HG03103 (cell line): ENCODE measurements around the gene KCNC1.

Experiments used
- ATAC-seq: cut with Tn5 transposase; IDR thresholded peaks from one replicate; pipeline ENCODE4 v1.9.1; 2021; ENCODE audit warnings: low read depth; ENCODE audit not compliant: unreplicated experiment

The KCNC1 gene

DNA sequence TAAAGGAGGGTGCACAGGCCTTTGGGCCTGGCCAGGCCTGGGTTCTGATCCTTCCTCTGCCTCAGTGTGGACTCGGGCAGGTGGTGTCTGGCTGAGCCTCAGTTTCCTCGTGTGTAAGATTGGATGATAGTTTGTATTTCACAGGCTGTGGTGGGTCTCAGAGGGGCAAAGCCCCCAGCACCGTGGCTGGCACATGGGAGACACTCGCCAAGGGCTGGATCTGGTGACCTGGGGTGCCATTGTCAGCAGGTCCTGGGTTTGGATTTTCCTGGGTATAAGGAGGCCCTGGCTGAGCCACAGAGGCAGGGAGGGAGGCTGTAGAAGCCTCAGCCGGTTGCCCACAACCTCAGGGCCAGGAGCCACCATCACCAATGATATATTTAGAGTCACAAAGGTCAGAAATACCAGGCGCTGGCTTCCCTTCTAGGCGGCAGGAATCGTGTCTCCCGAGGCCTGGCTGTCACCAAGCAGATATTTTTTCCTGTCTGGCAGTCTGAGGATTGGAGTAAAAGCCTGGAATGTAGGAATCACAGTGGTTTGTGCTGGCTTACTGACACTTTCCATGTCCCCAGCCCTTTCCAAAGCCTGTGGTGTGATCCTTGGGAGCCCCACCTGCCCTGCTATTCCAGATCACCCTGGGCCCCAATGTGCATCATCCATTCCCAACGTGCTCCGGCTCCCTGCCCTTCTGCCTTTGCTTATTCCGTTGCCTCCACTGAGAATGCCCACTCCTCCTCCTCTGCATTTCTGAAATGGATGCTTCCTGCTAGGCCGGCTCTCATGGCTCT lies 15.6 kb downstream of the KCNC1 start:
- ATAC-seq, result no peak

DNA sequence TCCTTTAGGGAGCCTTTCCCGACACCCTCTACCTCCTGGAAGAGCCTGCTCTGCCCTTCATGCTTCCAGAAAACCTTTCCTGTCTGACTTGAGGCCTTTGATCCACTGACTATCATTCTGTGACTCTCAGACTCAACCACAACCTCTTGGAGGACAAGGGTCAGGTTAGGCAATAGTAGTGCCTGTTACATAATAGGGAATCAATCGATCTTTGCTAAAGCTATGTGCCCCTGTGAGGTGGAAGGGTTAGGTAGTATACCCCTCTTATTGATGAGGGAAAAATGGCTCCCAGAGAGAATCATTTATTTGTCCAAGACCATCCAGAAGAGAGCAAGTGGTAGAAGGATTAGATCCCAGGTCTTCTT lies 16.2 kb downstream of the KCNC1 start:
- no peak for ATAC-seq

DNA sequence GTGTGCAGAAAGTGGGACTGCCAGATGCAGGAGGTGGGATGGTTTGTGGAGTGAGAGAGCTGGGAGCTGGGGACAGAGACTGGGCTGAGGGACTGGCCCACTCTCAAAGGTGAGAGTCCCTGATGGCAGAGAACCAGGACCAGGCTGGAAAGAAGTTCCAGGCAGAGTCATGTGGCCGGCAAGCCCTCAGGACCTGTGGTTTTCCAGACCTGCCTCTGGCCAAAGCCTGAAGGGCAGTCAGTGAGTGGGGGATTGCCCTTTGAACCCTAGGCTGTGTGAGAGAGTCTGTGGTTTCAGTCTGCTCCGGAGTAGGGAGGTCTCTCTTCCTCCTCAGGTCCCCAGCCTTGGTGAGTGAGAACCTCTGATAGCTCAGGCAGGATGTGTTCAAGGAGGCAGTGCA lies 17.0 kb downstream of the KCNC1 start:
- ATAC-seq, result no peak

DNA sequence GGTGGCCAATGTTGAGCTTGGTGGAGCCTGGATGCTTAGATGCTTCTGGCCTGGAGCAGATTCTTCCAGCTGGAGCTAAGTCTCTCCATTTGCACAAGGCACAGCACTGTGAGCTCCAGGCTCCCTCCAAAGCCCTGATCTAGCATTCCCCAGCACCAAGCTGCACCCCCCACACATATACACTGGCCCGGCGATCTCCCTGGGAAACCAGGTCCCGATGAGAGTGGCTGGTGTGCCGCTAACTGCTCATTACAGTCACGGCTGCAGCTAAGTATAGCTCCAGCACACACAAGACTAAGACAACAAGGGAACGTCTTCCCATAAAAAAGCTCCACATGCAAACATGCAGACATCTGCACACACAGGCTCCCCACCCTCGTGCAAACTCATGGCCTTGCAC lies 17.6 kb downstream of the KCNC1 start:
- no peak for ATAC-seq

DNA sequence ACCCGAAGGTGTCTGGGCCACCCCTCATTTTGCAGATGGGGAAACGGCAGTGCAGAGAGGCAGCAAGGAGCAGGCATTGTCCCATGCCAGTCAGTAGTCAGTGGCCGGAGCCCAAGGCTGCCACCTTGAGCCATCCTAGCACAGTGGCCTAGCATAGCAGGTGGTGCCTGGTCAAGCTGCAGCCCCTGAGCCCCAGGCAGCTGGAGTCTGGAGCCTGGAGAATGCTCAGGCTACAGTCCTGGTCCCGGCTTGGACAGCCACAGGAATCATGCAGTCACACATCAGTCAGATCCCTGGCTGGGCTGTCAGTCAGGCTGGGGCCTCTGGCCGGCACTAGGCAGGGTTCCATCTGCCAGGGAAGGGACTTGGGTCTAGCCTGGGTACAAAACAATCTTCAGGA lies 18.6 kb downstream of the KCNC1 start:
- ATAC-seq, result no peak

DNA sequence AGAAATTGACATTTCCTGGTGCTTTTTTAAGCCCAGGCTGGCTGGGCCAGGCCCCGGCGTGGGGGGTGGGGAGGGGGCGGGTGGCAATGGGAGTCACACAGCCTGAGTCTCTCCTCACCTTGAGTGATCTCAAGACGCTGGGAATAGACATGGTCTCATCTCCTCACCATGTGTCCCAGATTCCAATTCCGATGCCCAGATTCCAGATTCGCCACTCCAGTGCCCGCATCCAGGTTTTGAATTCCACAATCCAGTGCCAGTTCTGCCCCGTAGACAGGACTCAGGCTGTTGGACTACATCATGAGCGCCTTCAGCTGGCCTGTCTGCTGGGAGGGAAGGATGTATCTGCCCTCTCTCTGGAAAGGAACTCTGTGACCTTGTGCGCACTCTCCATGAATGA lies 19.1 kb downstream of the KCNC1 start:
- no peak for ATAC-seq

DNA sequence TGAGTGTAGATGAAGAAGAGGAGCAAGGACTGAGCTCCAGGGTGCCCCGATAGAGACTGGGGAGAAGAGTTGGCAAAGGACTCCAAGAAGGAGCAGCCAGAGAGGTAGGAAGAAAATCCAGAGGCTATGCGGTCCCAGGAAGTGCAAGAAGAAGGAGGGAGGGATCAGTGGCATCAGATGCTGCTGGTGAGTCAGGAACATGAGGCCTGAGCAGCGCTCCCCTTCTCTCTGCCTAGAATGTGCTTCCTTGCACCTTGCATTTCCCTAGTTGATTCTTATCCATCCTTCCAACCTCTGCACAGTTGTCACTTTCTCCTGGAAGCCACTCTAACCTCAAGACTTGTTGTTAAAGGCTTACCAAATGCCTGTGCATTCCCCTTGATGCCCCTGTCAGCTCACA lies 21.3 kb downstream of the KCNC1 start:
- no peak for ATAC-seq

DNA sequence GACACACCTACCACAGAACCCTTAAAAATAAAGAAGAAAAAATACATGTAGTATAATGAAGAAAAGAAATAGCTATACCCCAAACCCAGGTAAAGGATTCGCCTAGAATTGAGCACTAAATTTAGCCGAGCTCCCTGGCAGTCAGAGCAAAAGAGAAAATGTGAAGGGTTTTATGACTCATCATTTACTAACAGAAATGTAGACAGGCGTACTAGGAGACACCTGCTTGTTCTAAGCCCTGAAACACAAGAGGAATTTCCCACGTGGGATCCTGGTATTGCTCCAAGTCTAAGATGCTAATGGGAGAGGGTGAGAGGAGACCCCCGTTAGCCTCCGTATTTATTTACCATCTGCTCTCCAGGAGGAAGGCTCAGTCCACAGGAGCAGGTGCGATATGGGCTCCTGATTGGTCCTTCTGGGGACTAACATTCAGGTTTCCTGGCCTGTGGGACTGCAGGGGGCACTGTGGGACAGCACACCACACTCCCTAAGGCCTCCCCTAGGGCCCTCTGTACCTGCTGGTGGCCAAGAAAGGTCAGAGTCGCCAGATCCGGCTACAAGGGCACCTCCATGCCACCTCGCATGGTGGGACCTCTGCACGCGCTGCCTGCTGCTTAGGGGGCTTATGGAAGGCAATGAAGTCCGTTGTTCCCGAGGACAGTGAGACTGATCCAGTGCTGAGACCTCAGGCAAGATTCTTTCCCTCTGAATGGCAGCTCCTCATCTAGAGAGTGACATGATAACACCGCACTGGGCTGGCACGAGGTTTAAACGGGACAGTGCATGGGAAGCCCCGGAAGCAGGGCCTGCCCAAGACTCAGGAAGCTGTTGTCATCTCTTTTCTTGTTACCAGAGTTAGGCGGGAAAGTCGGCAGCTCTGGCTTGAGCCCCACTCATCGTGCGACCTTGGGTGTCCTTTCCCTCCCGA lies 25.8 kb downstream of the KCNC1 start:
- ATAC-seq, result peak; percentile 68

DNA sequence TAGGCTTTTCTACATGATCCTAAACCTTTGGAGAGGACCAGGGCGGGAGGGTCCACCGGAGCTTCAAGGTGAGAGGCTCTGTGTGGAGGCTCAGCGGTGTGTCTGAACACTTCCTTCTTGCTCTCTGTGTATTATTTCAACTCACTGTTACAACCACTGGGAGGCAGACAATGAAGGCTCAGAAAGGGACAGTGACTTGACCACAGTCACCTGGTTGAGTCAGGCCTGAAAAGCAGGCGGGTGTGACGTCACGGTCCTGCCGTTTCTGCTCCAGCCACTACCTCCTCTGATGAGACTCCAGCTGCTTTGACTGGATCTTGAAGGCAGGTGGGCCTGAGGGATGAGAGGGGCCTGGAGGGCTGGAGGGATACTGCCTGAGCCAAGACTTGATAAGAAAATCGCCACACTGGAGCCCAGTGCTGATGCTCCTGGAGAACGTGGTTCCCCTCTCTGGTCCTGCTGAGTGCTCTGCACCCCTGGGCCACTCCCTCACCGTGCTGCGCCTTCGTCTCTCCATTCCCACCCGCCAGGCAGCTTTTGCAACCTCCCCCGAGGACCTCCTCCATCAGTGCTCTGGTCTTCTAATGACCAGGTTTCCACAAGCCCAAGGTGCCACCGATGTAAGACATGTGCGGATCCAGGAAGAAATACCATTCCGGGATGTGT lies 27.9 kb downstream of the KCNC1 start:
- ATAC-seq, result no peak

DNA sequence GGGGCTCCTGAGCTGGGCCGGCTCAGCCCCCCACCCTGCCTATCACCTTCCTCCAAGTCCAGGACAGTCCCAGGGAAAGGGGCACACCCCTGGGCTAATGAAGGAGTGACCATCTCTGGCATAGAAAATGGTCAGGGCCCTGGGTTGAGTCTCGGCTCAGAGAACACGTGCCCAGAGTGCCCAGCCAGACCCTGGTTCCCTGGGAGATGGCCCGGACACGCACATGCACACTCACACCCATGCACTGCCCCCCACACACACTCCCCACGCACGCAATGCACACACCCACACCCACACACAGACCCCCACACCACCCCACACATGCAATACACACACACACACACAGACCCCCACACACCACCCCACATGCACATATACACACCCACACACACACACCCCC lies 28.7 kb downstream of the KCNC1 start:
- no peak for ATAC-seq

DNA sequence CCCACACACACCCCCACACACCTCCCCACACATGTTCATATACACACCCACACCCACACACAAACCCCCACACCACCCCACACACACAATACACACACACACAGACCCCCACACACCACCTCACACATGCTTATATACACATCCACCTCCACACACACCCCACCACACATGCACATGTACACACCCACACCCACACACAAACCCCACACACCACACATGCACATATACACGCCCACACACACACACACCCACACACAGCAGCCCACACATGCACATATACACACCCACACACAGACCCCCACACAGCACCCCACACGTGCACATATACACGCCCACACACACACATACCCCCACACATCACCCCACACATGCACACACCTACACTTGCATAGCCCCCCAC lies 29.1 kb downstream of the KCNC1 start:
- no peak for ATAC-seq

DNA sequence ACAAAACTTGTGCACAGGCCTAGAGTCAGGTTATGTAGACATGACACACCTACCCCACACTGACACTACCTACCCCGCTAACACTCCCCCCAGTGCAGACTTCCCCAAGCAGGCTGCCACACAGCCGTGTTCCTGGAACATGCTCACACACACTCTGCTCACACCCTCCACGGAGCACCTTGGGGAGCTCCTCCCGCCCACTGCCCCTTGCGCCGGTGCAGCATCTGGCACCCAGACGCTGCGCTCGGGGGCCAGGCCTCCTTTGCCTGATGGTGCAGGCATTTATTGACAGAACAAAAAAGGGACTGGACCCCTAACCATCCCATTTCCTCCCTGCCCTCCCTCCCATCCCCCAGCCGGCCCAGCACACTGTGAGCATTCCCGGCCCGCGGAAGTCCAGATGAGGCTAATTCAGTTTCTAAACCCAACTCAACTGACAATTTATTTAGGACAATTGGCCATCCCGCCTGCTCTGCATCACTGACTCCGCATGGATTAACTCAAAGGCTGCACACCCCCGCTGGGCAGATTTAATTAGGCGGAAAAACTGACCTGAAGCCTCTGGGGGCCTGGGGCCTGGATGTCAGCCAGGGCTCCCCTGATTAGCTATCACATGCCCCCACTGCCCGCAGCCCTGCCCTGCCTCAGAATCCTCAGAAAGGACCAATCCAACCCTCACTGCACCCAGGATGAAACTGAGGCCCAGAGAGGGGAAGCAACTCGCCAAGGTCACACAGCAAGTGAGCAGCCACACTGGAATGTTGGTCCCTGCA lies 30.1 kb downstream of the KCNC1 start:
- no peak for ATAC-seq

DNA sequence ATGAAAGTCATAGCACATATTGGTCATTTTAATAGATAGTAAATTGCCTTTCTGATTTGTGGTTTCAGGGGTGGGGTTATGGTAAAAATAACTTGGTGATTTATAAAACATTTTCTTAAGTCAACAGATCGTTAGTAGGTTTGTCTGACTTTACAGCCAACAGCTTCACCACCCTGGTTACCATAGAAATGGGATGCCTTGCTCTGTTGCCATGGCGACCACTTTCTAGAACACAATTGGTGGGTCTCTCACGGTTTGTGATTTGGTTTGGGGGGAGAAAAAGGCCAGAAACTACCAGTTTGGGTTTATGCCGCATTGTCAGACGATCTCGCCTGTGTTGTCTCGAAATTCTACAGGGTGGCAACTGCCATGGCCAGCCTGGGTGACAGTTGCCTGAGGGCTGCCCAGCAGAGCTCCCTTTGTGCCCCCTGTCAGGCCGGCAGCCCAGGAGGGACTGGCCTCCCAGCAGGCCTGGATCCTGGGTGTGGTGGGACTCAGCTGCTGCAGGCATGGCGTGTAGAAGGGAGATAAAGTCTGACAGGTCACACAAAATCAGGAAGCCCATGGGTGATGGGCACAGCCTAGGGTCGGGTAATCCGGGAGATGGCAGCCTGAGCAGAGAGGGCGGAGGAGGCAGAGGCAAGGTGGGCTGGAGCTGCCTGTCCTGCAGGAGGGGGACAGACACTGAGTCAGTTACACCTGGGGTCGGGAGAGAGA lies 30.9 kb downstream of the KCNC1 start:
- no peak for ATAC-seq

DNA sequence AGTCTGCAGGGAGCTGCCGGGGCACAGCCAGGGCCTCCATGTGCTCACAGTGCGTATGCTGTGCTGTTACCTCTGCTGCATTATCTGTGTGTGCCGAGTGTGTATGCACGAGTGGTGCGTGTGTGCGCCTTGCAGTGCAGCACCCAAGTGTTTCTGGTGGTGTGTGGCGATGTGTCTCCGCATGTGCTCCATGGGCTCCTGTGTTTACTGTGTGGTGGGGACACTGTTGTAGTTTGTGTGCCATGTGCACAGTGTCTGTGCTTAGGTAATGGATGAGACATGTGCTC lies 31.4 kb downstream of the KCNC1 start:
- ATAC-seq, result no peak

DNA sequence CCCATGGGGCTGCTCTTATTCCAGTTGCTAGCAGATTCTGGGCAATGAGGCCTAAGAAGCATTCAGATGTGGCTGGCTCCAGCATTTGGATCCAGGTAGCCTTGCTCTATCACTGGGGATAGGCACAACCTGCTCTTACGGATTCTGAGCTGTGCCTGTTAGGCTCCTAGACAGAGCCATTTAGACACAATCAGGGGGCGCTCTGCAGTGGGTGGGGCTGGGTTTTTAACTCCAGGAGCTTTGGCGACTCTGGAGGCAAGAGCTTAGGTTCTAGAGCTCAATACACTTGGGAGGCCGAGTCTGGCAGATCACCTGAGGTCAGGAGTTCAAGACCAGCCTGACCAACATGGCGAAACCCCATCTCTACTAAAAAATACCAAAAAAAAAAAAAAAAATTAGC lies 32.0 kb downstream of the KCNC1 start:
- ATAC-seq, result no peak

DNA sequence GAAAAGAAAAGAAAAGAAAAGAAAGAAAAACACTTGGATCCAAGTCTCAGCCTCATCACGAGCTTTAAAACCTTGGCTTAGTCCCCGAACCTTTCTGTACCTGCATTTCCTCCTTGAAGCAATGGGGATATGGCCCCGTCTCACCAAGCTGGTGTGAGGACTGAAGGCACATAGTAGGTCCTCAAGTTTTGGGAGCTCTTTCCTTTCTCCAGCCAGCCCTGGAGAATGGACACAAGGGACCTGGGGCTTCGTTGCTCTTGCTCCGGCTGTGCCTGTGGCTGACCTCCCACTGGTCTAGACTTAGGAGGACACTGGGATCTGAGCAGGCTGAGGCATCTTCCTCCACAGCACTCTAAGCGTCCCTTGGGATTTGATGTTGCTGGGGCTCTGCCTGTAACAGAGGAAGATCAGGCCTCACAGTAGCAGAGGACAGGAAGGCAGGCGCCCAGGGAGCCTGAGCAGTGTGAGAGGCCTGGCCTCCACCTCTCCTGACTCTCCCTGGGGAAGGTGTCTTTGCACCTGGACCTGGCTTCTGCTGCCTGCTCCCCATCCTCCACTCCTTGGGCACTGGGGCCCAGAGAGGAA lies 32.8 kb downstream of the KCNC1 start:
- no peak for ATAC-seq

DNA sequence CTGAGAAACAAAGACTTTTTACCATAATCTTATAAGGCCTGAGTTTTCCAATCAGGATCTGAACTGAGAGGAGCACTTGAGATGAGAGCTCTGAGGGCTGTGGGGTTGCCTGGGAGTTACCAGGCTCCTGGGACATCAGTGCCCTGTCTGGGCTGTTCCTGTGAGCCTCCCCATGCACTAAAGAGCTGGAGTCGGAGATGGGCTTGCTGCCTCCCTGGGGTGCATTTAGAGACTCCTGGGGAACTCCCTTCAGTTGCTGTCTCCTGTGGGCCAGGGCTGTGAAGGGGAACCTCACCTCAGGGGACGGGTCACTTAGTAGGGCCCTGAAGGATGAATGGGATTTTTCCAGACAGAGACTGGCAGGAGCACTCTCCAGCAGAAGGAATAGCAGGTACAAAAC lies 33.3 kb downstream of the KCNC1 start:
- no peak for ATAC-seq

DNA sequence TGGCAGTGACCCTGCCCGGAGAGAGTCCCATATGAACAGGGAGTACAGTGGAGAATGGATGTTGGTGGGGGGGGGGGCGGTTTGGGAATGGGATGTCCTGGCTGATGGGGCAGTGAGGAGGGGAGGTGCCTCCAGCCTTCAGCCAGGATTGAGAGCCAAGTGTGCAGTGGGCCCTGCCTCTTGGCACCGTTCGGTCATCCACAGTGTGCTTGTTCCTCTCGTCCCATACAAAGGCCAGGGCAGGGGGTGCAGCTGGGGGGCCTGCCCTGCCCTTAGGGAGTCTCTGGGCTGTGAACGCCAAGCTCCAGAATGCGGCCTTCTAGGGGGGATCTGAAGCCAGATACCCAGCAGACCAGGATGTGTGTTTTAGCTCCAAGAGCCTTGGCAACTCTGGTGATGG lies 34.0 kb downstream of the KCNC1 start:
- no peak for ATAC-seq

DNA sequence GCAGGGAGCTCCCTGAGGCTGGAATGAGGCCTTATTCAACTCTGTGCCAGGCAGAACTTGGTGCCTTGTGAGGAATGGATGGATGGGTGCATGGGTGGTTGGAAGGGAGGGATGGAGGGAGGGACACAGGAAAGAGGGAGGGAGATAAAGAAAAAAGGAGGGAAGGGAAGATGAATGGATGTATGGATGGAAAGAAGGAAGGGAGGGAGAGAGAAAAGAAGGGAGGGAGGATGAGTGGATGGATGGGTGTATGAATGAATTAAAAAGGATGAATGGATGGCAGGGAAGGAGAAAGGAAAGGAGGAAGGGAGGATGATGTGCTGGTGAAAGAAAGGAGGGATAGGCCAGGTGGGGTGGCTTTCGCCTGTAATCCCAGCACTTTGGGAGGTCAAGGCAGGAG lies 34.6 kb downstream of the KCNC1 start:
- no peak for ATAC-seq
